Measurements from ENCODE around the gene XIRP2.

DNA sequence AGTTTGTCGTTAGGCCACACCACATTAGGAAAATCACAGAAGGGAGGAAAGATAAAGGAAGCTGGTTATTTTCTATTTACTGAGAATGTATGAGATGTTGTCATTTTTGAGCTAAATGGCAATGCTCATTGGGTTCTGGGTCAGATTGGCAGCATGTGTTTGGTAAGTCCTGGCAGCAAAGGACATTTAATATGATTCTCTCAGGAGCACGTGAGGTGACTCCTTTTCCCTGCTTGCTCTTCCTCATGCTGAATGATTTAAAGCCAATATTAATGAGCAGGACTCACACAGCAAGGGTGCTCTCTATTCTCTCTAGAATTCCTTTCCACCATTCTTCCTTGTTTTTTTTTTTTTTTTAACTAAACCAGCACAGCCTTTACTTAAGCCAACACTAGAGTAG is 298.2 kb downstream of the XIRP2 start:
- TF ChIP-seq POLR2AphosphoS5 (IDR thresholded peaks at IDR 0.05; ENCODE audit: borderline replicate concordance, low read depth, low read length) (no peak), EZH2 (IDR thresholded peaks at IDR 0.05) (no peak)

Data from SK-N-MC (cell line).